NB4 (cell line): Measurements from ENCODE around the gene S1PR5.

Experiments used
- DNase-seq: peaks from one replicate; pipeline ENCODE4 v3.0.0; 2010; ENCODE audit warnings: low read depth
- H3K4me3 ChIP-seq: one replicate; pipeline ENCODE4 v1.5.1; 2011; ENCODE audit warnings: mild to moderate bottlenecking, low read depth, low read length, moderate library complexity
- CTCF ChIP-seq: IDR thresholded peaks from one replicate; pipeline ENCODE4 v1.5.1; 2012; ENCODE audit warnings: low read depth, low read length
- MYC ChIP-seq: IDR thresholded peaks from 2 replicates; pipeline ENCODE4 v1.6.1; 2011; ENCODE audit warnings: low read depth, low read length
- POLR2A ChIP-seq: IDR thresholded peaks from 2 replicates; pipeline ENCODE4 v1.6.1; 2011; ENCODE audit warnings: mild to moderate bottlenecking; ENCODE audit not compliant: insufficient read length; ENCODE audit errors: extremely low read depth
- TF ChIP-seq, protein P1 (sequence below): IDR thresholded peaks from 2 replicates; pipeline ENCODE4 v1.6.1; 2011; ENCODE audit warnings: low read depth, low read length

The S1PR5 gene

GRCh38 chr19:10516064-10516385 lies 1.2 kb downstream of the S1PR5 start:
- H3K4me3 ChIP-seq = no peak overlapping the region
- DNase-seq = no peak

GRCh38 chr19:10514211-10515145 lies 2.8 kb downstream of the S1PR5 start:
- TF ChIP-seq POLR2A = no peak
- no peak for TF ChIP-seq MYC
- TF ChIP-seq, protein P1, sequence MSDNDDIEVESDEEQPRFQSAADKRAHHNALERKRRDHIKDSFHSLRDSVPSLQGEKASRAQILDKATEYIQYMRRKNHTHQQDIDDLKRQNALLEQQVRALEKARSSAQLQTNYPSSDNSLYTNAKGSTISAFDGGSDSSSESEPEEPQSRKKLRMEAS = no peak
- no peak for TF ChIP-seq CTCF
- no peak for DNase-seq
- H3K4me3 ChIP-seq = no peak overlapping the region

More at GRCh38 chr19:10516064-10516385, 1.2 kb downstream of the S1PR5 start:
- TF ChIP-seq MYC = no peak
- no peak for TF ChIP-seq POLR2A
- TF ChIP-seq, protein P1 = no peak
- TF ChIP-seq CTCF = no peak

DNA sequence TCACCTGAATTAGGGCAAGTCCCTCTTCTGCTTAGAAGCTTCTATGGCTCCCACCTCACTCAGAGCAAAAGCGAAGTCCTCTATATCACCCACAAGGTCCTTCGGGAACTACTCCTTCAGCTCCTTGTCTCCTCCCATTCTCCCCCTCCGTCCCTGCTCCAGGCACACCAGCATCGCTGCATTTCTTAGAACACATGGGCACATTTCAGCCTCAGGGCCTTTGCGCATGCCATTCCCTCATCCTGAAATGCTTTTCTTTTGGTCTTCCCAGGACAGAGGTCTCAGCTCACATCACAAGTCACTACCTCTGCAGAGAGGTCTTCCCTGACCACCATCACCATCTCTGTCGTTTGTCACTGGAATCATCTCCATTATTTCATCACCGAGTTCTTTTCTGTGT lies 4.0 kb downstream of the S1PR5 start:
- no peak for DNase-seq
- TF ChIP-seq MYC = no peak
- TF ChIP-seq, protein P1 = no peak
- no peak for TF ChIP-seq POLR2A
- TF ChIP-seq CTCF = no peak

DNA sequence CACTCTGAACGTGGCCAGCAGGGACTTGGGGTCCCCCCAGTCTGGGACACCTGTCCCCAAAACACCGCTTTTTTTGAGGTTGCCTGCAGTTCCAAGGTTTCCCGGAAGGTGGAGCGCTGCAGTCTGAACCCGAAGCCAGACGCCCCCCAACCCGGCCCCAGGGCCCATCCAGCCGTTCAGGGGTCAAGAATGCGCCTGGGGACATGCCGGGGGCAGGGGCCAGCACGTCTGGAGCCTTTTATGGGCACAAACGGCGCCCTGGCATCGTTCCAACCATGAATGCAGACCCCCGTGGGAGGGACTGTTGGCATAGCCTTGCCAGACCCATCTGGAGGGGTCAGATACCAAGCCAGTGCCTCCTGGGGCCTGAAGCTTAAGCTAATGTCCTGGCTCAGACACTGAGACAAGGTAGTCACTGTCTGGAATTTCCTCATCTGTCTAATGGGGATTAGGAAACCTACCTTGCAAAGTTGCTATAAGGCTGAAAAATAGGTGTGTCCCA lies 6.9 kb downstream of the S1PR5 start:
- TF ChIP-seq CTCF (peak; percentile 100), MYC (no peak)
- H3K4me3 ChIP-seq = no peak overlapping the region
- DNase-seq = peak; percentile 67

More for the DNA sequence above, 4.0 kb downstream of the S1PR5 start:
- H3K4me3 ChIP-seq = no peak overlapping the region

- no peak for DNase-seq
- no peak overlapping the region for H3K4me3 ChIP-seq
- no peak for TF ChIP-seq MYC
- TF ChIP-seq, protein P1 = no peak
- TF ChIP-seq CTCF = no peak
- no peak for TF ChIP-seq POLR2A
These were observed 8.5 kb downstream of the S1PR5 start for GRCh38 chr19:10508707-10509106.
